Measurements from ENCODE around the gene CLCN7. TPM values are rescaled to one million over a fixed set of nuclear protein-coding genes. Genes with fewer than 3 reads are reported as not detected.

The CLCN7 gene
- polyA plus RNA-seq, 1 donor from 2014 or later, result 40.9 TPM

- Histone ChIP-seq H3K79me2 (replicated peaks; ENCODE audit: insufficient read depth, low read length) (no peaks in the 10 kb centered on the region), H3F3A (ENCODE audit: insufficient read depth, low read length, poor library complexity, severe bottlenecking) (no peaks in the 10 kb centered on the region), H3K4me2 (ENCODE audit: low read length) (no peak within 1 kb of the TSS), H3K27me3 (ENCODE audit: insufficient read depth, low read depth, low read length) (no peaks in the 10 kb centered on the region), H3K4me3 (ENCODE audit: low read length) (no peak within 1 kb of the TSS), H3K9me3 (ENCODE audit: low read length) (no peaks in the 10 kb centered on the region), H3K9ac (ENCODE audit: low read length) (no peak within 1 kb of the TSS), H3K27ac (ENCODE audit: low read length) (no peak within 1 kb of the TSS), H4K20me1 (ENCODE audit: insufficient read depth) (no peaks in the 10 kb centered on the region), H3K36me3 (ENCODE audit: insufficient read depth, low read length) (no peaks in the 10 kb centered on the region), H2AFZ (ENCODE audit: low read depth, low read length) (no peak within 1 kb of the TSS), H3K9me2 (ENCODE audit: insufficient read depth, low read length) (no peaks in the 10 kb centered on the region)
- no peak for TF ChIP-seq EZH2 (IDR thresholded peaks at IDR 0.05; ENCODE audit: borderline replicate concordance, insufficient read depth, low read length, poor library complexity, severe bottlenecking)
- TF ChIP-seq RAD21 (conservative IDR thresholded peaks at IDR 0.05), result no peak
- no peak for TF ChIP-seq TAF1 (IDR thresholded peaks at IDR 0.05; ENCODE audit: low read depth)
- TF ChIP-seq POLR2AphosphoS5 (IDR thresholded peaks at IDR 0.05), result no peak
- TF ChIP-seq SMC3 (conservative IDR thresholded peaks at IDR 0.05; ENCODE audit: poor library complexity), result no peak
- no peak for TF ChIP-seq CTCF (IDR thresholded peaks at IDR 0.05; ENCODE audit: poor library complexity, severe bottlenecking)
- no peak for TF ChIP-seq REST (IDR thresholded peaks at IDR 0.05; ENCODE audit: borderline replicate concordance)
- no peak for TF ChIP-seq EP300 (conservative IDR thresholded peaks at IDR 0.05; ENCODE audit: poor library complexity, severe bottlenecking)
- TF ChIP-seq MXI1 (conservative IDR thresholded peaks at IDR 0.05; ENCODE audit: poor library complexity, severe bottlenecking), result no peak
Measured at GRCh38 chr16:1443980-1444729, 30.7 kb downstream of the CLCN7 start, which contains the start of gene CCDC154. TSS of gene CCDC154 (minus strand) at chr16:1444556. CDS start at chr16:1444322, 234 bp downstream.

DNA sequence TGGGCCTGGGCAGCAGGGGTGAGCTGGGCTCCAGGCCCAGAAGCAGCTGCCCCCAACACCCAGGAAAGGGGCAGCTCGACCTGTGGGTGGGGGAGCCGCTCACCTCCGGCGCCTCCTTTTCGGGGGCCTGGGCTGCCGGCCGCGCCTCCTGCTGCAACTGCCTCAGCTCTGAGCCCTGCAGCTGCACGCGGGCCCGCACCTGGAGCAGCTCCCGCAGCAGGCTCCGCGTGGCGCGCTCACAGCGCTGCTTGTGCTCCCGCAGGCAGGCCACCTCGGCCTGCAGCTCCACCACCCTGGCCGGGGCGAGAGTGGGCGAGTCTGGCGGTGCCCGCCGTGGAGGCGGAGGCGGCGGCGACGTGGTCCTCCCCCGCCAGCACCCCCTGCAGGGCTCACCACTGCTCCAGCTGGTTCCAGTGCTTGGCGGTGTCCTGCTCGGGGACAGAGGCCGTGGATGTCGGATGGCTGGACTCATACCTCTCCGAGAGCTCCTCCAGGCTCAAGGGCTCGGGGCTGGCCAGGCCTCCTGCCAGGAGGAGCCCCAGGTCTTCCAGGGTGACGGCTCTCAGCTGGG is 31.3 kb downstream of the CLCN7 start:
- H3F3A ChIP-seq (ENCODE audit: insufficient read depth, low read length, poor library complexity, severe bottlenecking), result no peaks in the 10 kb centered on the region
- no peak overlapping the region for H3K9ac ChIP-seq (ENCODE audit: low read length)
- H3K4me2 ChIP-seq (ENCODE audit: low read length), result no peak overlapping the region
- H3K79me2 ChIP-seq (replicated peaks; ENCODE audit: insufficient read depth, low read length), result no peaks in the 10 kb centered on the region
- TF ChIP-seq EP300 (conservative IDR thresholded peaks at IDR 0.05; ENCODE audit: poor library complexity, severe bottlenecking) (no peak), RAD21 (conservative IDR thresholded peaks at IDR 0.05) (no peak), MXI1 (conservative IDR thresholded peaks at IDR 0.05; ENCODE audit: poor library complexity, severe bottlenecking) (no peak), CTCF (IDR thresholded peaks at IDR 0.05; ENCODE audit: poor library complexity, severe bottlenecking) (no peak)
- no peaks in the 10 kb centered on the region for H3K9me3 ChIP-seq (ENCODE audit: low read length)
- H4K20me1 ChIP-seq (ENCODE audit: insufficient read depth), result no peaks in the 10 kb centered on the region
- no peak overlapping the region for H2AFZ ChIP-seq (ENCODE audit: low read depth, low read length)
- no peaks in the 10 kb centered on the region for H3K36me3 ChIP-seq (ENCODE audit: insufficient read depth, low read length)
- H3K27ac ChIP-seq (ENCODE audit: low read length), result no peak overlapping the region
- H3K27me3 ChIP-seq (ENCODE audit: insufficient read depth, low read depth, low read length), result no peaks in the 10 kb centered on the region
- H3K4me3 ChIP-seq (ENCODE audit: low read length), result no peak overlapping the region
- no peaks in the 10 kb centered on the region for H3K9me2 ChIP-seq (ENCODE audit: insufficient read depth, low read length)
